ENCODE results near the gene RGS6.

GRCh38 chr14:72081137-72081536 lies 148.9 kb downstream of the RGS6 start:
- TF ChIP-seq CTCF (conservative IDR thresholded peaks at IDR 0.05 in 1 of 2, IDR thresholded peaks at IDR 0.05 in 1 of 2; ENCODE audit: low read depth in 1 of 2, low read length in 2 of 2): no peak
- no peak for TF ChIP-seq EZH2 (IDR thresholded peaks at IDR 0.05; ENCODE audit: low read length, missing control alignments)

All from fibroblast of lung (primary cell).